GM21619 (cell line): ENCODE measurements around the gene RAE1.

Experiments
- ATAC-seq: cut with Tn5 transposase; IDR thresholded peaks from one replicate; pipeline ENCODE4 v1.9.1; 2021; ENCODE audit not compliant: unreplicated experiment

RAE1 gene

GRCh38 chr20:57398901-57399535 lies 48.0 kb downstream of the RAE1 start:
- no peak for ATAC-seq

DNA sequence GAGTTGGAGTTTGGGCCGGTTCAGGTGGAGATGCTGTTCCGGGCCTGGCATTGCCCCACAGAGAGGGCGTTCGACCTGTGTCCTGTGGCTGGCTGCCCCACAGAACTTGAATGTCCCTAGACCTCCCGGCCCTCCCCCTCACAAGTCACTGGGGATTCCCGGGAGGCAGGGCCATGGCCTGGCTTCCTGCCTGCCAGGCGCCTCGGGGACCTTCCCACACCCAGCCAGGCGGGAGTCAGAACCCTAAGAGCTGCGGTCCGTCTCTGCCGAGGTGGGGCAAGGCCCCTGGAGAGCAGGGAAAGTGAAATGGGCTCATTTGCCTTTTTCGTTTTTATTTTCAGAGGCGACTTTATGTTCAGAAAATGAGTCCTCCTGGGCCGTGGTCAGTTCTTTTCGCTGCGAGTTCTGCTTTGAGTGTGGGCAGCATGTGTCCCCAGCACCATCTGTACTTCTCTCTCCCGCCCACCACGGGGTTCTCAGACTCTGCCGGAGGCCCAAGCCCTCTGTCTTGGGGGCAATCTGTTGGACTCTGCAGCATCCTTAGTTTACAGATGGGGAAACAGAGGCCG lies 48.6 kb downstream of the RAE1 start:
- ATAC-seq, result peak; percentile 40

GRCh38 chr20:57400231-57400701 lies 49.2 kb downstream of the RAE1 start:
- no peak for ATAC-seq

DNA sequence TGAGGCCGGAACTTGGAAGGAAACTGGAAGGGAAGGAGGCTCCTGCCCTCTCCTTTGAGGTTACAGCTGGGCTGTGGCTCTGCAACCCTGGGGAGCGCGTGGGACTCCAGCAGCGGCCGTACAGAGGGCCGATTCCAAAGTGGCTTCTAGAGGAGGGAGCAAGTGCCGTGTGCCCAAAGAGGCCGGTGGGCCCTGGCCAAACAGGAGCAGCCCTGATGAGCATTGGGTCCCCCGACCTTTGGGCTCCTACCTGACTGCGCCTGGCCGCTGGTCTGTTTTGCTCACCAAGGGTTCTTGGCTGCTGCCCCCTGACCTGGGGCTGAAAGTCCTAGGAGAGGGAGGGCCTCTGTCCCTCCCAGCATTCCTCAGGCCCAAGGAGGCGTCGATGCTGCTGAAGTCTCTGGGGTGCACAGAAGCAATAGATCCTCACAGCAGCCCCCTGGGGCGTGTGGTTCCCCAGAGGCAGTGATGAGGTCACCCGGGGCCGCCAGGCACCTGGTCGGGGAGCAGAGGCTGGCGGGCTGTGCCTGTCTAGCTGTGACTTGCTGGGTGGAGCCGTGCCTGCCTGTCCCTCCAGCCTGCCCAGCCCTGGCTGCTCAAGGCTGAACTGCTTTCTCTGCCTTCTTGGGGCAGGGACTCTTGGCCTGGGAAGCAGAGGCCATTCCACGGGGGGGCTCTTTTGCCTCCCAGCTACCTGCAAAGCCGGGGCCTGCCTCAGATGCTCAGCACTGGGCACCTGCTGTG lies 49.9 kb downstream of the RAE1 start:
- ATAC-seq, result peak; percentile 28

DNA sequence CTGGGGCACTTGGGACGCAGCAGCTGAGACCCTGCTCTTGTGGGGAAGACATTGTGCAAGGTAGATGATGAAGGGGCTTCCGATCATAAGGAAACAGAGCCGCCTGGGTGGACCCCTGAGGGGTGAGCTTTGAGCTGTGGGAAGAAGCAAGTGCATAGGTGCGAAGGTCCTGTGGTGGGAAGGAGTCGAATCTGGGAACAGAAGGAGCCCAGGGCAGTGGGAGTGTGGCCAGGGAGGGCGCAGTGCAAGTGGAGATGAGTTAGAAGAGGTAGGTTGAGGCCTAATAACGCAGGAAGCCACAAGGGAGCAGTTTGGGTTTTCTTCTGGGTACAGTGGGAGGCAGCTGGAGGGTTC lies 50.5 kb downstream of the RAE1 start:
- no peak for ATAC-seq

DNA sequence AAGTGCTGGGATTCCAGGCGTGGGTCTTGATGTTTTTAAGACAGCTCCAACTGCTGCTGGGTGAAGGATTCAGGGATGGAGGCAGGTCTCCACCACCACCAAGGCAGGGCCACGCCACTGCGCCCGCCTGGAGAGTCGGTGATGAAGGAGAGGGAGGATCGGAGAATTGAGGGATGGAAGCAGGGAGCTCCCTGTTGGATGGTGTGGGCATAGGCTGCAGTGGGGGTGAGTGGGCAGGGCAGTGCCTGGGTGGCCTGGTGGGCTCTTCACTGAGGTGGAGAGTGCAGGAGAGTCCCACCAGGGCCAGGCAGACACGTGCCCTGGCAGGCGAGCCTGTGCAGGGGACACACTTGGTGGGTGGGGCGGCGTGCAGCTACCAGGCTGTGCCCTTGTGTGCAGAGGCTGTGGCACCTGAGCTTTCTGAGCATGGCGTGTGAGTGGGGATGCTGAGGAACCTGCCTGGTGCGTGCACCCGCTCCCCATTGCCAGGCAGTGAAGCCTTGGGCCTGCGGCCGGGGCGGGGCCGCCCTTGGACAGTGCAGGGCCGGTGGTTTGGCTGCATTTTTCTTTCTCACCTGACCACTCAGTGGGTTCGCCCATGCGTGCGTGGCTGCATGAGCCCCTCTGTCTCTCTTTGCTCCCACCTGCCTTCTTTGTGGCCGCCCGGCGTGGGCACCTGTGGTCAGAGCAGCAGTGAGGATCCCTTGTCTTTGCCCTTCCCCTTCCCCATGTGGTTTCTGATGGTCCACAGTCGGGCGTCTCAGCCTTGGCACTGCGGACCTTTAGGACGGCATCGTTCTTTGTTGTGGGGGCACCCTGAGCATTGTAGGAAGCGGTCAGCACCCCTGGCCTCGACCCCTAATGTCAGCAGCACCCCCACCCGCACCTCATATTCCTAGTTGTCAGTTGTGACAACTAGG lies 51.4 kb downstream of the RAE1 start:
- ATAC-seq, result no peak

- ATAC-seq, result no peak
Measured at GRCh38 chr20:57403216-57403615, 52.2 kb downstream of the RAE1 start.

- no peak for ATAC-seq
Measured at GRCh38 chr20:57404006-57404405, 53.0 kb downstream of the RAE1 start.

GRCh38 chr20:57404419-57405072 lies 53.5 kb downstream of the RAE1 start:
- no peak for ATAC-seq

- ATAC-seq, result no peak
Measured at GRCh38 chr20:57405236-57406016, 54.4 kb downstream of the RAE1 start.

GRCh38 chr20:57407541-57407956 lies 56.5 kb downstream of the RAE1 start:
- ATAC-seq, result no peak

DNA sequence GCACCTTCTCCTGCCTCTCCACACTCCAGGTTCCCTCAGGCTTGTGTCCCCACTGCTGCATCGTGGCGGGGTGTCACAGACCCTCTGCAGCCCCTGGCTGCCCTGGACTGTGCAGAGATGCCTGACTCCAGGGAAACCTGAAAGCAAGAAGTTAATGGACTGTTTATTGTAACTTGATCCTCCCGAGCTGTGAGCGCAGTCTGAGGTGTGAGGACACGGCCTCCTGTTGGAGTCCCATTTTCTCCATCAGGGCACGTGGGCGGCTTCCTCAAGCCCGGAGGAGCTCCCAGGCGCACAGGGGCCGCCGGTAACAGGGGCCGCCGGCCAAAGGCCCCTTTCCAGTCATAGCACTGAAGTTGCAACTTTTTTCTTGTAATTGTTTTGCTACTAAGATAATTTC lies 57.1 kb downstream of the RAE1 start:
- no peak for ATAC-seq

GRCh38 chr20:57408536-57409233 lies 57.6 kb downstream of the RAE1 start:
- no peak for ATAC-seq

DNA sequence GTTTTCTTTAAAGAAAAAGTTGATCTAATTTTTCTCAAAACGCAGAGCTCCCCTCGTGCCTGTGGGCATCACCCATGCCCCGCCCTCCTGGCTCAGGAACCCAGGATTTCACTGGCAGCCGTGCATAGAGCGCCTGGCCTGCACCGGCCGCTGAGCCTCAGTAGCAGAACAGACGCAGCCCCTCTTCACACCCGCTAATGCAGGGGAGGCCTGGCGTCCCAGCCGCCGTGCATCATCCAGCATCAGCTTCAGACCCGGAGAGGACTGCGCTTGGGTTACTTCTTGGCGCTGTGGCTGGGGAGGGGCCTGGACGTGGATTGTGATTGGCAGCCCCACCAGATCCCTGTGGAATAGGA lies 58.2 kb downstream of the RAE1 start:
- no peak for ATAC-seq

- ATAC-seq, result no peak
Measured at GRCh38 chr20:57409672-57410397, 58.8 kb downstream of the RAE1 start.

GRCh38 chr20:57410398-57410920 lies 59.4 kb downstream of the RAE1 start:
- ATAC-seq, result no peak

- no peak for ATAC-seq
Measured at GRCh38 chr20:57410924-57411323, 59.9 kb downstream of the RAE1 start.

GRCh38 chr20:57411406-57412283 lies 60.6 kb downstream of the RAE1 start:
- ATAC-seq, result no peak
